Ishikawa (cell line): ENCODE measurements around the gene PTMS.

ENCODE experiments used
- CEBPB ChIP-seq: IDR thresholded peaks from 2 replicates; pipeline ENCODE4 v1.6.1; 2012
- CREB1 ChIP-seq: IDR thresholded peaks from 2 replicates; pipeline ENCODE4 v1.6.1; 2012; ENCODE audit warnings: low read depth
- EP300 ChIP-seq: IDR thresholded peaks from 2 replicates; pipeline ENCODE4 v1.6.1; 2012; ENCODE audit warnings: borderline replicate concordance
- FOXM1 ChIP-seq: IDR thresholded peaks from 2 replicates; pipeline ENCODE4 v1.6.1; 2012; ENCODE audit warnings: low read depth, borderline replicate concordance
- RAD21 ChIP-seq: IDR thresholded peaks from 2 replicates; pipeline ENCODE4 v1.6.1; 2012; ENCODE audit warnings: low read depth
- REST ChIP-seq: IDR thresholded peaks from 2 replicates; pipeline ENCODE4 v1.6.1; 2012; ENCODE audit warnings: low read depth, mild to moderate bottlenecking
- TAF1 ChIP-seq: IDR thresholded peaks from 2 replicates; pipeline ENCODE4 v1.6.1; 2012; ENCODE audit warnings: low read depth, mild to moderate bottlenecking
- TCF12 ChIP-seq: IDR thresholded peaks from 2 replicates; pipeline ENCODE4 v1.6.1; 2012; ENCODE audit warnings: low read depth
- TEAD4 ChIP-seq: IDR thresholded peaks from 2 replicates; pipeline ENCODE4 v1.6.1; 2012
- TF ChIP-seq, protein P1 (sequence below): IDR thresholded peaks from 2 replicates; pipeline ENCODE4 v1.6.1; 2012

DNA sequence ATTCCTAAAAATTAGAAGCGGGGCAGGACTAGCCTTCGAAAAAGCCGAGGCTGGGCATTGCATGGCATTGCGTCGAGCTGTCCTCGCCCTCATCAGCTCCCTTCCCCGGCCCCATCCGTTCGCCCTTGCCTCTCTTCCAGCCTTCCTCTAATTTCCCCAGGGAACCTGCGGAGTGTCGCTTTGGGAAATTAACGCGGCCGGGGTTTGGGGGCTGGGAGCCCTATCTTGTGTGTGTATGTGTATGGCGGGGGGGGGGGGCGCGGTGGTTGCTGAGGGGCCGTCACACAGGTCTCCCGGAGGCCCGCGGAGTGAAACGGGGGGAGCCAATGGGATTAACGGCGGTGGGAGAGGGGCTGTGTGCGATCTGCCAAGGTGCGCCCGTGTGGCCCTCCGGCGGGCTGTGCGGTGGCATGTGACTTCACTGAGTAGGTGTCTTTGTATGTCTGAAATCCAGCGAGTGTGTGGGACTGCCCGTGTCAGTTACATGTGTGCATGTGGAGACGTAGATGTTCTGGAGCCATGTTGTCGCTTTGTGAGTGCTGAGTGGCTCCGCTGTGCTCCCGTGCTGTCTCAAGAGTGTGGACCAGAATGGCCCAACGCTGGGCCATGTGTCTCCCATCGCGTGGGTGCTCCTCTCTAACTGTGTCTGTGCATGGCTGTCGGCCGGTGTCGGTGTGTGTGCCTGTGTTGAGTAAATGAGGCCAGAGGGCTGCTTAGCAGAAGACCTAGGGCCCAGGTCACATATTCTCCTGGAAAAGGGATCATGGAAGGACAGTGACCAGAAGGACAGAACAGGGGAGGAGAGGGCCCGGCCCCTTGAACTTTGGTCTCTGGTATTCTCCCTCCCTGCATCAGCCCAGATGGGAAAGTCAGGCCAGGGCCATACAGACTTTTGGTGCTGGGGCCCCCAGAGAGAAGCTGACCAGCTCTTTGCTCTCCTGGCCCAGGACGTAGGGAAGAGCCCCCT, 1.5 kb downstream of the PTMS start:
- no peak for TF ChIP-seq TEAD4
- TF ChIP-seq EP300, result no peak
- no peak for TF ChIP-seq CREB1
- TF ChIP-seq TAF1, result no peak
- TF ChIP-seq REST, result no peak
- TF ChIP-seq, protein P1, sequence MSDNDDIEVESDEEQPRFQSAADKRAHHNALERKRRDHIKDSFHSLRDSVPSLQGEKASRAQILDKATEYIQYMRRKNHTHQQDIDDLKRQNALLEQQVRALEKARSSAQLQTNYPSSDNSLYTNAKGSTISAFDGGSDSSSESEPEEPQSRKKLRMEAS, result 0 out of 2 replicates have a peak, but pooled peaks have one; percentile 19
- TF ChIP-seq FOXM1, result no peak
- TF ChIP-seq CEBPB, result no peak
- no peak for TF ChIP-seq TCF12
- no peak for TF ChIP-seq RAD21
